KMS-11 (cell line): Measurements from ENCODE around the gene GABRB3.

Source experiments
- H2AFZ ChIP-seq: fragments of 200-600 bp; sonication (generic); 2 replicates; pipeline ENCODE4 v1.6.1; 2016; ENCODE audit warnings: antibody characterized with exemption, mixed run types, low read depth
- H3K27ac ChIP-seq: fragments of 200-600 bp; sonication (generic); 2 replicates; pipeline ENCODE4 v1.6.1; 2016; ENCODE audit warnings: mild to moderate bottlenecking, mixed run types
- H3K27me3 ChIP-seq: fragments of 200-600 bp; sonication (generic); 2 replicates; pipeline ENCODE4 v1.6.1; 2017; ENCODE audit warnings: mild to moderate bottlenecking, low read depth, mixed run types, moderate library complexity; ENCODE audit not compliant: insufficient read depth
- H3K36me3 ChIP-seq: fragments of 200-600 bp; sonication (generic); 2 replicates; pipeline ENCODE4 v1.6.1; 2017; ENCODE audit warnings: mild to moderate bottlenecking, mixed run types; ENCODE audit not compliant: insufficient read depth
- H3K4me1 ChIP-seq: fragments of 200-600 bp; sonication (generic); 2 replicates; pipeline ENCODE4 v1.6.1; 2016; ENCODE audit warnings: mild to moderate bottlenecking, low read depth, mixed run types; ENCODE audit not compliant: poor library complexity, severe bottlenecking
- H3K4me2 ChIP-seq: fragments of 200-600 bp; sonication (generic); 2 replicates; pipeline ENCODE4 v1.7.0; 2016; ENCODE audit warnings: mild to moderate bottlenecking, mixed run types
- H3K4me3 ChIP-seq: fragments of 200-600 bp; sonication (generic); IDR thresholded peaks from 2 replicates; pipeline ENCODE4 v1.6.1; 2017; ENCODE audit warnings: low read depth, low read length, mixed read lengths; ENCODE audit not compliant: insufficient read depth
- H3K79me2 ChIP-seq: fragments of 200-600 bp; sonication (generic); 2 replicates; pipeline ENCODE4 v1.6.1; 2016; ENCODE audit warnings: low read depth, mixed run types; ENCODE audit not compliant: insufficient read depth
- H3K9ac ChIP-seq: fragments of 200-600 bp; sonication (generic); 2 replicates; pipeline ENCODE4 v1.6.1; 2016; ENCODE audit warnings: mild to moderate bottlenecking, mixed run types
- H4K20me1 ChIP-seq: fragments of 200-600 bp; sonication (generic); 2 replicates; pipeline ENCODE4 v1.6.1; 2016; ENCODE audit warnings: mild to moderate bottlenecking, mixed run types; ENCODE audit not compliant: insufficient read depth
- TF ChIP-seq, protein P1 (sequence below): fragments of 200-600 bp; sonication (generic); conservative IDR thresholded peaks from 2 replicates; pipeline ENCODE4 v1.6.1; 2017; ENCODE audit warnings: low read depth, mild to moderate bottlenecking, antibody characterized with exemption, low read length, moderate library complexity, mixed read lengths

The GABRB3 gene

DNA sequence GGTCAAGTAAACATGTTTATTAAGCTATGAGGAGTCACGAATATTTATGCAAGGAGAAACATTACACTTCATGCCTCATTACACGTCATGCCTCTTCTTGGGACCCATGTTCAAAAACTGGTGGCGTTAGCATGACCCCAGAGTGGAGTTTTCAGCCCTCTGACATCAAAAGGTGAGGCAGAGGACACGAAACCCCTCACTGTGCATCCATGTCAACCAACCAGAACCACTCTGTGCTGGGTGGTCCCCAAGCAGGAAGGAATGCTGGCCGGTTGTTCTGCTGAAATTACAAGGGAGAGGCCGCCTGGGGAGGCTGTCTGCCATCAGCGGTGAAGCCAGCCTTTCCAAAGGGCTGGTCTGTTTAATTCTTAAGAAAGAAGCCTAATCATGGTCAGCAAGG is 83.4 kb downstream of the GABRB3 start:
- no peak overlapping the region for H3K4me2 ChIP-seq
- no peaks in the 10 kb centered on the region for H3K4me1 ChIP-seq
- no peaks in the 10 kb centered on the region for H4K20me1 ChIP-seq
- TF ChIP-seq, protein P1, sequence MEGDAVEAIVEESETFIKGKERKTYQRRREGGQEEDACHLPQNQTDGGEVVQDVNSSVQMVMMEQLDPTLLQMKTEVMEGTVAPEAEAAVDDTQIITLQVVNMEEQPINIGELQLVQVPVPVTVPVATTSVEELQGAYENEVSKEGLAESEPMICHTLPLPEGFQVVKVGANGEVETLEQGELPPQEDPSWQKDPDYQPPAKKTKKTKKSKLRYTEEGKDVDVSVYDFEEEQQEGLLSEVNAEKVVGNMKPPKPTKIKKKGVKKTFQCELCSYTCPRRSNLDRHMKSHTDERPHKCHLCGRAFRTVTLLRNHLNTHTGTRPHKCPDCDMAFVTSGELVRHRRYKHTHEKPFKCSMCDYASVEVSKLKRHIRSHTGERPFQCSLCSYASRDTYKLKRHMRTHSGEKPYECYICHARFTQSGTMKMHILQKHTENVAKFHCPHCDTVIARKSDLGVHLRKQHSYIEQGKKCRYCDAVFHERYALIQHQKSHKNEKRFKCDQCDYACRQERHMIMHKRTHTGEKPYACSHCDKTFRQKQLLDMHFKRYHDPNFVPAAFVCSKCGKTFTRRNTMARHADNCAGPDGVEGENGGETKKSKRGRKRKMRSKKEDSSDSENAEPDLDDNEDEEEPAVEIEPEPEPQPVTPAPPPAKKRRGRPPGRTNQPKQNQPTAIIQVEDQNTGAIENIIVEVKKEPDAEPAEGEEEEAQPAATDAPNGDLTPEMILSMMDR, result no peak
- H3K36me3 ChIP-seq, result no peaks in the 10 kb centered on the region
- H3K27ac ChIP-seq, result no peak overlapping the region
- no peaks in the 10 kb centered on the region for H3K27me3 ChIP-seq
- H3K4me3 ChIP-seq, result no peak overlapping the region
- H2AFZ ChIP-seq, result no peak overlapping the region
- H3K9ac ChIP-seq, result no peak overlapping the region
- no peaks in the 10 kb centered on the region for H3K79me2 ChIP-seq

- Histone ChIP-seq H3K4me1 (no peaks in the 10 kb centered on the region), H3K9ac (no peak overlapping the region), H3K27me3 (no peaks in the 10 kb centered on the region), H3K4me3 (no peak overlapping the region), H2AFZ (no peak overlapping the region), H4K20me1 (no peaks in the 10 kb centered on the region), H3K79me2 (no peaks in the 10 kb centered on the region), H3K36me3 (no peaks in the 10 kb centered on the region), H3K4me2 (no peak overlapping the region), H3K27ac (no peak overlapping the region)
- TF ChIP-seq, protein P1, result no peak
Observed at GRCh38 chr15:26686547-26687187, 86.2 kb downstream of the GABRB3 start.

DNA sequence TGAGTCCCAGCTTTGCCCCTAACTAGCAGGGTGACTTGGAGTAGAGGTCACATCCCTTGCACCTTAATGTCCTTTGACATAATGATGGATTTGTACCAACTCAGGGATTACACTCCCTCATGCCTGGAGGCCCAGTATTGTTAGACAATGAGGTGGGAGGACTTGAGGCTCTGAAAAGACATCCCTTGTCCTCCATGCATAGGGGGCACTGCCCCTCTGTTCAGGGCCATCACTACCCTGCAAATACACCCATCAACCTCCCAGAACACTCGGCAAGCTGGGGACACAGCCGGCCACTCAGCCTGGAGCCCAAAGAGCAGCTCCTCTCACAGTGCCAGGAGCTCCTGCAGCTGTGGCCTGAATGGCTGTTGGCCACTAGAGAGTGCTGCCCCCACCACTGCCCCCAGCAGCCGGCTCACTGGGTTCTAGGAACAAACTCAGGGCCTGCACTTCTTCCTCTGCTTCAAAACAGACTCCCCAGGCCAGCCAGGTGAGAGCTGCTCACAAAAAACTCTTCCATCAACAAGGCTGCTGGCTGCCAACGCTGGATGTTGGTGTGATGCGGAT is 90.2 kb downstream of the GABRB3 start:
- Histone ChIP-seq H4K20me1 (no peaks in the 10 kb centered on the region), H3K27ac (no peak overlapping the region), H3K79me2 (no peaks in the 10 kb centered on the region), H3K4me1 (no peaks in the 10 kb centered on the region), H3K4me2 (no peak overlapping the region), H3K36me3 (no peaks in the 10 kb centered on the region), H3K9ac (no peak overlapping the region), H2AFZ (no peak overlapping the region), H3K27me3 (no peaks in the 10 kb centered on the region), H3K4me3 (no peak overlapping the region)
- TF ChIP-seq, protein P1, result no peak

- Histone ChIP-seq H3K79me2 (no peaks in the 10 kb centered on the region), H3K27me3 (no peaks in the 10 kb centered on the region), H4K20me1 (no peaks in the 10 kb centered on the region), H3K9ac (no peak overlapping the region), H3K4me2 (no peak overlapping the region), H3K27ac (no peak overlapping the region), H3K4me1 (no peaks in the 10 kb centered on the region), H3K4me3 (no peak overlapping the region), H3K36me3 (no peaks in the 10 kb centered on the region), H2AFZ (no peak overlapping the region)
- TF ChIP-seq, protein P1, result no peak
Observed at GRCh38 chr15:26679927-26680326, 92.9 kb downstream of the GABRB3 start.
